WERI-Rb-1 (cell line): Measurements from ENCODE around the gene NTF3.

ENCODE experiments used
- DNase-seq: peaks from one replicate; pipeline ENCODE4 v3.0.0-alpha.2; 2020
- H3K27ac ChIP-seq: fragments of 250-450 bp; sonication (Bioruptor Pico); 2 replicates; pipeline ENCODE4 v1.5.1; 2020; ENCODE audit warnings: mild to moderate bottlenecking, moderate library complexity
- H3K27me3 ChIP-seq: fragments of 250-450 bp; sonication (Bioruptor Pico); 2 replicates; pipeline ENCODE4 v1.5.1; 2021; ENCODE audit warnings: mild to moderate bottlenecking, low read depth, moderate library complexity; ENCODE audit not compliant: insufficient read depth, severe bottlenecking
- H3K36me3 ChIP-seq: fragments of 250-450 bp; sonication (Bioruptor Pico); 2 replicates; pipeline ENCODE4 v1.5.1; 2020; ENCODE audit warnings: mild to moderate bottlenecking, moderate library complexity
- H3K4me3 ChIP-seq: 2 replicates; pipeline ENCODE4 v1.5.1; 2011; ENCODE audit warnings: low read depth, mild to moderate bottlenecking, control low read depth, low read length
- H3K9me3 ChIP-seq: fragments of 250-450 bp; sonication (Bioruptor Pico); 2 replicates; pipeline ENCODE4 v1.5.1; 2021; ENCODE audit warnings: mild to moderate bottlenecking, moderate library complexity; ENCODE audit not compliant: severe bottlenecking
- CTCF ChIP-seq: IDR thresholded peaks from 2 replicates; pipeline ENCODE4 v1.5.1; 2011; ENCODE audit warnings: low read depth, mild to moderate bottlenecking, control low read depth, inconsistent platforms, low read length

NTF3 gene

GRCh38 chr12:5428332-5429221 lies 3.3 kb upstream of the NTF3 start:
- TF ChIP-seq CTCF: peak; percentile 73
- Histone ChIP-seq H3K36me3 (no peaks in the 10 kb centered on the region), H3K27me3 (peaks cover 4% of the 10 kb centered on the region), H3K4me3 (peak overlapping the region; percentile 47), H3K27ac (peak overlapping the region; percentile 47), H3K9me3 (no peaks in the 10 kb centered on the region)
- peak; percentile 71 for DNase-seq

GRCh38 chr12:5429741-5430557 lies 2.0 kb upstream of the NTF3 start:
- Histone ChIP-seq H3K27ac (no peak overlapping the region), H3K27me3 (peaks cover 4% of the 10 kb centered on the region), H3K4me3 (no peak overlapping the region; the same call in 1 of the 2 replicates), H3K9me3 (no peaks in the 10 kb centered on the region), H3K36me3 (no peaks in the 10 kb centered on the region)
- peak; percentile 30 for DNase-seq
- no peak for TF ChIP-seq CTCF

GRCh38 chr12:5430641-5431603 lies 986 bp upstream of the NTF3 start:
- Histone ChIP-seq H3K27me3 (peaks cover 4% of the 10 kb centered on the region), H3K4me3 (no peak overlapping the region)

DNA sequence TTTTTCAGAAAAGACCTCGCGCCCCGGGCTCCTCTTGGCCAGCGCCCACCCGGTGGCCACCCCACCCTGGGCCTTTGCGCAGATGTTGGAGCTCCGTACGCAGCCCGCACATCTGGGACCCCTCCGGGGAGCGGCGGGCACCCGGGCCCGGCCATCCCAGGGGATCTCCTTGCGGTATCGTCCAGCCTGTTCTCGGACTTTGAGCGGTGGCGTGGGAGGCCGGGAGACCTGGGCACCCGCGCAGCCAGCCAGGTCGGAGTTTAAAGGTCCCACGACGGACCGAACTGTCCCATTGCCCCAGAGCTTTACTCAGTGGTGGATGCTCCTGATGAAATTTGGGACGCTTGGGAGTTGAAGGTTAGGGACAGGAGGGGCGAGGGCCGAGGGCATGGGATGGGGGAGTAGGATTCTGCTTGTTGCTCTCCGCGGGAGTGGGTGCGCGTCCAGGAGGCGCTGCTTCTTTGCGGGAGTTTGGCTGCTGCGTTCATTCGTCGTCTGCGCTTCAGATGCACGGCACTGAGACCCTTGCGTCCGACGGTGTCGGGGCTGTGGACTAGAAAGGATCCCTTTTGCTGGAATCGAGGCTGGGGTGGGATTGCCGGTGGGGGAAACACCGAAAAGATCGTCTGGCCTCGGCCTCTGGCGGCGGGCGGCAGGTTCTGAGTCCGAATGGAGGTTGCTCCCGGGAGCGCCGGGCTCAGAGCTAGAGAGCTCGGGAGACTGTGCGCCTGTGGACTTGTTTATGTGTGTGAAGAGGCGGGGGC lies 1.4 kb downstream of the NTF3 start:
- DNase-seq: no peak
- H3K27ac ChIP-seq: no peak overlapping the region
- no peak for TF ChIP-seq CTCF
- H3K27me3 ChIP-seq: peaks cover 4% of the 10 kb centered on the region
- H3K36me3 ChIP-seq: no peaks in the 10 kb centered on the region
- H3K4me3 ChIP-seq: peak overlapping the region; percentile 78
- H3K9me3 ChIP-seq: no peaks in the 10 kb centered on the region

More at GRCh38 chr12:5430641-5431603, 986 bp upstream of the NTF3 start:
- no peak overlapping the region for H3K27ac ChIP-seq
- no peaks in the 10 kb centered on the region for H3K9me3 ChIP-seq
- no peaks in the 10 kb centered on the region for H3K36me3 ChIP-seq
- no peak for DNase-seq
- no peak for TF ChIP-seq CTCF
